Epithelial cell of prostate (primary cell): ENCODE measurements around the gene MICAL2.
A peak's percentile ranks its signal among the peaks of the same experiment; 100 is the strongest.

Source experiments
- DNase-seq: peaks from one replicate; pipeline ENCODE4 v3.0.0-alpha.2; 2011; ENCODE audit warnings: low read depth, low spot score
- H3K27ac ChIP-seq: fragments of 450-650 bp; 2 replicates; pipeline ENCODE4 v1.5.1; 2017; ENCODE audit warnings: mild to moderate bottlenecking

The MICAL2 gene

DNA sequence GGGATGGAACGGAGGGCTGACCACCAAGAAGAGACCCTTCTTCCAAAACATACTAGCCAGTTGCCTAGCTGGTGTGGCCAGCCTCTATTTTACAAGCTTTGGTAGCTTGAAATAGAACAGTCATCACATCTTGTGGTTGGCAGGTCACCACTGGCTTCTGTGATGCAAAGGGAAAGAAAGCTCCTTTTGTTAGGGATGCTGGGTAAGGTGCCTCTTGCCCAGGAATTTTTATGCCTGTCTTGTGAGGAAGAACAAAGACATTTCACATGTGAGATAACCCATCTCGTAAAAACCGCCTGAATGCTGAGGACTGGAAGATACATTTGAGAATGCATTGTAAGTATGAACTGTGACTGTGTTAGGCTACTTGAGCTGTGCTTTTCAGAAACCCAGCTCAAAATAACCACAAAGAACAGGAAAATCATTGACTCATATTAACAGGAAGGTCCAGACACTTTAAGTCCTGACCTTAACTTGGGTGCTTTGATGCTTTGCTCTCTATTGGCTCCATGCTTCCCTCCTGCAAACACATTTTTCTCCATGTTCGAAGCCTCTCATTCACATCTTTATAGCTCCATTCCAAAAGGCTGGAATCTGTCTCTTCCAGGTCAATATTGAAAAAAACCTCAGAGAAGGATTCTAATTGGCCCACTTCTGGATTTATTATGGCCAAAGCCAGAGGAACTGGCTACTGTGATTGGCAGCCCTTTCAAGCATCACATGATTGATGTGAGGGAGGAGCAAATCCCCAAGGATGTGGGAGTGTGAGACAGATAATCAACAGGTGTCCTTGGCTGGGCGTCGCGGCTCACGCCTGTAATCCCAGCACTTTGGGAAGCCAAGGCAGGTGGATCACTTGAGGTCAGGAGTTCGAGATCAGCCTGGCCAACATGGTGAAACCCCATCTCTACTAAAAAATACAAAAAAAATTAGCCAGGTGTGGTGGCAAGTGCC lies 53.9 kb downstream of the MICAL2 start:
- peak; percentile 95 for DNase-seq
- H3K27ac ChIP-seq, result peak overlapping the region; percentile 100

DNA sequence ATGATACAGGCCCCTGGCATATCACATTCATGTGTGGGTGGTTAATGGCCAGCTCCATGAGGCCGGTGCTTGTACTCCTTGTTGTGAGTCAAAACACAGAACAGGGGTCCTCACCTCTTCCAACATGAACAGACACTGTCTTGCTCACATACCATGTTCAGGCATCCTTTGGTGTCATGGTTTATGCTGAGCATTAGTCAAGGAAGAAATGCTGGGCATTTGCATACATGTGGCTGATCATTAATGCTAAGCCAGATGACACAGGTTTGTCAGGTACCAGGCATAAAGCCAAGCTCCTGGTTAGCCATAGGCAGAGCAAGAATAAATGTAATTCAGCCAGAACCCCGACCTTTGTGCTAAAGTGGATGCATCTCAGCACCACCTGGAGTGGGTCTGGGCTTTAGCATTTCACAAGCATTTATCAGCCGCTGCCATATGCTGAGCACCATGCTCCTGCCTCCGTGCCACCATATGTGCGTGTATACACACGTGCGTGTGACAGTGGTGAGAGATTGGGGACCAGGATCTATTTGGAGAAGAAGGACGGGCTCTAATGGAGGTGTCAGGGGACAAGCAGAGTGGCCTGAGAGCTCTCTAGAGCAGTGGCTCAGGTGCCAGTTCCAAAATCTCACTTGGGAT lies 55.0 kb downstream of the MICAL2 start:
- no peak for DNase-seq
- peak overlapping the region; percentile 100 for H3K27ac ChIP-seq

DNA sequence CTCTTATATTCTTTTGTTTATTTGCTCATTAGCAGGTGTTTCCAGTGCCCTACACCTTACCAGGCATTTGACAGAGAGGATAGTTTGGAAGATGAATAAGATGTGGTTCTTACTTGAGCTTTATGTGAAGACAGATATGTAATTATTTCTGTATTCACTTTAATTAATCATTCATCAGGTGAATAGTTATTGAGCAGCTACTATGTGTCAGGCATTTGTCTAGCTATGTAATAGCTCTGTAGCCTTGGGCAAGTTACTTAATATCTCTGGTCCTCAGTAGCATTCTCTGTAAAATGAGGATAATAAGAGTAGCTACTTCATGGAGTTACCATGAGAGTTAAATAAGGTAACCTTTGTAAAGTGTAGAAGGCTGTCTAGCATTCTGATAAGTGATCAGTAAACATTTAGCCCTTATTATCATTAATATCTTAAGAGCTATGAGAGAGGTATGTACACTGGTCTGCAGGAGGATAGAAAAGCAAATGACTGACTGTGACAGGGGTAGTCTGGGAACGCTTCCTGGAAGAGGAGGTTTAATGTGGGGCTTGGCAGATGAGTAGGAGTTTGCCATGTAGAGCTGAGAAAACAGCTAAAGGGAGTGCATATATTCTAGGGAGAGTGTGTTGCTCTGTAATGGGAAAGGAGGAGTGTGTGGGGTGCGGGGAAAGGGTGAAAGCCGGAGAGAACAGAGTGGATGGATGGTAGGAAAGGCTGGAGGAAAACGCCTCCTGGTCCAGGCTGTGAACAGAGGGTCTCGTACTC lies 56.1 kb downstream of the MICAL2 start:
- no peak for DNase-seq
- peak overlapping the region; percentile 100 for H3K27ac ChIP-seq

DNA sequence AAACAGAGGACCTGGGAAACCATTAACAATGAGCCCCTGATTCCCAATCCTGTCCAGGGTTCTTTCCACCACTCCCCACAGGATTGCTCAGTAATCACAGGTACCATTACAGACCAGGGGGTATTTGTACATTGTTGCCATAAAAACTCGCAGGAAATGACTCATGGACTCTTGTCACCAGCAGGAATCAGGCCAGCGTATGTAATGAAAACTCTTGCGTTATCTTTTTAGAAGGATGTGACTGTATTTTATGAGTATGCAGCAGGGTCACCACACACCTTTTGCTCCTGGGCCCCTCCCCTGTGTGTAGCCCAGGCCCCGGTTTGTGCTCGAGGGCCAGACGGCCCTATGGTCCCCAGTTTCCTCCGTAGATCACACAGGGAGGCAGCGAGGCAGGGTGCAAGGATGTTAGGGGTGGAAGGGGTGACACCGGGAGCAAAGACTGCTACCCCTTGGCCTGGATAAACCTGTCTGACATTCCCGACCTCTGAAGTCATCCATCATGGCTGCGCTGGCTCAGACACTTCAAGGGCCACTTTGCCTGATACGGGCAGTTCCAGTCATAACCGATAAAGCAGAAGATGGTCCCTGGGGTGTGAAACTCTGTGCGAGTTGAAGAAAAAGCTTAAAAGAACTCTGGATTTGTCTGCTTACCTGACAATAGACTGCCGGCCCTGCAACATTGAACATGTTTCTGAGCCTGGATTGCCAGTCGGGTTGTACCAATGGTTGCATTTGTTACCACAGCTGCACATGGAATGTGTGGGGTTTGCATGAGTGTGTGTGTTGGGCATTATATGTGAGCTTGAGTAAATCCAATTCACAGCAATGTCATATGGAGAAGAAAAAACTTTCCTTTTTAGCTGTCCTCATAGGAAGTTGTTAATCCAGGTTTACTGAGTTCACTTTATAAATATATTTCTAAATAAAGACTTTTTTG lies 56.9 kb downstream of the MICAL2 start:
- peak; percentile 92 for DNase-seq
- peak overlapping the region; percentile 100 for H3K27ac ChIP-seq

DNA sequence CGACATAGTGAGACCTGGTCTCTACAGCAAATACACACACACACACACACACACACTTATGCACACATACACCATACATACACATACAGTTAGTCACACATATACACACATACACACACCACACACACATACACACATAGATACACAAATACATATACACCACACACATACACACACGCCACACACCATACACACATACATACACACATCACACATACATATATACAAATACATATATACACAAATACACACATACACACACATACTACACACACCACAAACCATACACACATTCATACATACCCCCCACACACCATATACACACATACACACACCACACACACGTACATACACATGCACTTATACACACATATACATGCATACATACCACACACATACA lies 57.7 kb downstream of the MICAL2 start:
- no peak for DNase-seq
- H3K27ac ChIP-seq, result peak overlapping the region; percentile 100

DNA sequence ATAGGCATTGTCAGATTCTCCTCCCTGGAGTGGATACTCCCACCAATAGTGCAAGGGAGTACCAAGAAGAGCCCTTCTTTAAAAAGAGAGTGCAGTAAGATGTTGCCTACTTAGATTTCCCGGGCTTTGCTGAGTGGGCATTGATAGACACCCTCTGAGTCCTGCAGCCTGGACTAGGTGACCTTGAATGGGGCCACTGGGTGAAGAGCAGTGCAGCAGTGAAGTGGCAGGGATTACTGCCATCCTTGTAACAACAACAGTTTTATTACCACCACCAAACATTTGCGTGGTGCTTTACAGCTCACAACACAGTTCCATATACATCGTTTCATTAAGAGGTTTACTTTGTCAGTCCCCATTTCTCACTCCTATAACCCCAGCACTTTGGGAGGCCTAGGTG lies 59.4 kb downstream of the MICAL2 start:
- DNase-seq, result no peak
- H3K27ac ChIP-seq, result peak overlapping the region; percentile 100

DNA sequence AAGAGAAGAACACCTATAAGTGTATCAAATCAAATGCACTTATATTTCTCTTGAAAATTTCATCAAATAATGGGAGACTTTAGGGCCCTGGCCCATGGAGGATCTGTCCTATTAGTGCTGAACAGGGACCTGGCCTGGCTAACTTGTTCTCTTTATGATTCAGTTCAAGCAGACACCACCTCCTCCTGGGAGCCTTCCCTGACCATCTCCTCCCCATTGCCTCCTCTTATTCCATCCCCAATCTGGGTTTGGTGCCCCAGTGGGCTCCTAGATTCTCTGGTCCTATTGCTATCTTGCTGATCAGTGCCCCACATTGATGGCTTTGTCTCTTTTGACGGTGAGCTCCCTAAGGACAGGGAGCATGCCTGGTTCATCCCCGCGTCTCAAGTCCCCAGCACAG lies 60.1 kb downstream of the MICAL2 start:
- H3K27ac ChIP-seq, result peak overlapping the region; percentile 100
- no peak for DNase-seq

DNA sequence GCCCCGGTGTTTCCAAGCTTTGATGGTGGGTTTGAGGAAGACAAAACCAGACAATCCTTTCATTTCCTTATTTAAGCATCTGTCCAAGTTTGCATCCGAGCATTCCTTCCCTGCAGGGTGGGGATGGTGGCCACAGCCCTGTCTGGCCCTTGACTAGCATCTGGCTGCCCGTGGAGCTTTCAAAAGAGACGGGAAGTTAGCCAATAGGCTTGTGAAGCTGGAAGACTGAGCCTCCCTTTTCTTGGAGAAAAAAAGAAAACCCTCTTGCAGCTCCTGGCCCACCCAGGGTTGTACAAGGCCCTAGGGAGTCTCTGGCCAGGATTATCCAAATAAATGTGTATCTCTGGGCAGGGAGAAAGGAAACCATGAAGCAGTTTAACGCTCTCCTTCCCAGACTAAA lies 60.6 kb downstream of the MICAL2 start:
- DNase-seq, result no peak
- H3K27ac ChIP-seq, result peak overlapping the region; percentile 100

DNA sequence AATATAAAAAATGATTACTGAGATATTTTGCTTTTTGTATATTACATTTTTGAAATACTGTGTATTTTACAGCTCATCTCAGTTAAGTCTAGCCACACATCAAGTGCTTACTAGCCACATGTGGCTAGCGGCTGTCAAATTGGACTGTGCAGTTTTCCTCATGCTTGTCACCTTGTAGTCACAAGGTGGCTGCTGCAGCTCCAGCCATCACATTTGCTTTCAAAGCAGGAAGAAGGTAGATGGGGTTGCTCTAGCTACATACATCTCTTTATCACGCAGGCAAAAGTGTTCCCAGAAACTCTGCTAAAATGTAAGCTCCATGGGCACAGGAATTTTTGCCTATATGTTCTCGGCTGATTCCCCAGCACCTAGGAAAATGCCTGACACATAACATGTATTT lies 61.5 kb downstream of the MICAL2 start:
- H3K27ac ChIP-seq, result peak overlapping the region; percentile 100

DNA sequence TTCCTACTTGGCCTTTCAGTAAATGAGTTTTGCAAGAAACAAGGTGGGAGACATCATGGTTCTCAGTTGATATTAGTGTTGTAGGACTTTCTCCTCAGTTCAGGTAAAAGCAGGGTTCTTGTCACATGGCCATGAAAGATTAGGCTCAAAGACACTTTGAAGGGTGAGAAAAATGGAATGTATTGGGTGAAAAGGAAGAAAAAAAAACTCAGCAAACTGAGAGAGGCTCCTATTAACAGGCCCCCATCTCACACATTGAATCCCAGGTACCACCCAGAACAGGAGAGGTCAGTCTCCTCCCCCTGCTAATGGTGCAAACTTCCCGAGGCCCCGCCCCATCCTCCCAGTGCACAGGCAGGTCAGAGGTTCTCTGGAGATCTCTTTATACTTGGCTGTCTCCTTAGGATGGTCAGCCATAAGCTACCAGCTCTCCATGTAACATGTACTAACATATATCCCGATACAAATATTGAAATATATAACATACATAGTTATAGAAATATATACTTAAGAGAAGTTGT lies 62.2 kb downstream of the MICAL2 start:
- H3K27ac ChIP-seq, result peak overlapping the region; percentile 100
- no peak for DNase-seq

More for the DNA sequence above, 61.5 kb downstream of the MICAL2 start:
- DNase-seq, result no peak

DNA sequence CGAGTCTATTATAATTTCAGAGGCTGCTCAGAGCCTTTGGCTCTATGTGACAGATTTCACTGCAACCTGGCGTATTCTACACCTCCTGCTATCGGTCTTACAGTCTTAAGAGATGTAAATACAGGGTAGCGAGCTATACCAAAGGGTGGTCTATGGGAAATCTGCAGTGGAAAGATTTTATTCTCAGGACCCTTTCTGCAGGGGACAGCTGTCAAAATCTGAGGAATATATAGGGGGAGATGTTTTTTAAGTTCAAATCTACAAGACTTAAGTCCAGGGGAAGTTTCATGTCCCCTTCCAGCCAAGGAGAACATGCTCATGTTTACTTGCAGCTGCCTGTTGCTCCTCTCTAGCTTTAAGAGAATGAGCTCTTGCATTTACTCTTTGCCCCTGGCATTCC lies 62.7 kb downstream of the MICAL2 start:
- no peak for DNase-seq
- H3K27ac ChIP-seq, result peak overlapping the region; percentile 100

DNA sequence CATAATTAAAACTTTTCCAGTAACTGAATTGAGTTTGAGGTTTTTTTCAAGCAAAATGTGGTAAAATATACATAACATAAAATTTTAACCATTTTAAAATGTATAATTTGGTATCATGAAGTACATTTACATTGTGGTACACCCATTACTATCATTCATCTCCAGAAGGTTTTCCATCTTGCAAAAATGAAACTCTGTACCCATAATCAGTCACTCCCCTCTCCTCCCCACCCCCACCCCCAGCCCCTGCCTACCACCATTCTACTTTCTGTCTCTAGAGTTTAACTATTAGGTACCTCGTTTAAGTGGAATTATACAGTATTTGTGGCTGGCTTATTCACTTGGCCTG lies 63.7 kb downstream of the MICAL2 start:
- DNase-seq, result no peak
- H3K27ac ChIP-seq, result peak overlapping the region; percentile 100

DNA sequence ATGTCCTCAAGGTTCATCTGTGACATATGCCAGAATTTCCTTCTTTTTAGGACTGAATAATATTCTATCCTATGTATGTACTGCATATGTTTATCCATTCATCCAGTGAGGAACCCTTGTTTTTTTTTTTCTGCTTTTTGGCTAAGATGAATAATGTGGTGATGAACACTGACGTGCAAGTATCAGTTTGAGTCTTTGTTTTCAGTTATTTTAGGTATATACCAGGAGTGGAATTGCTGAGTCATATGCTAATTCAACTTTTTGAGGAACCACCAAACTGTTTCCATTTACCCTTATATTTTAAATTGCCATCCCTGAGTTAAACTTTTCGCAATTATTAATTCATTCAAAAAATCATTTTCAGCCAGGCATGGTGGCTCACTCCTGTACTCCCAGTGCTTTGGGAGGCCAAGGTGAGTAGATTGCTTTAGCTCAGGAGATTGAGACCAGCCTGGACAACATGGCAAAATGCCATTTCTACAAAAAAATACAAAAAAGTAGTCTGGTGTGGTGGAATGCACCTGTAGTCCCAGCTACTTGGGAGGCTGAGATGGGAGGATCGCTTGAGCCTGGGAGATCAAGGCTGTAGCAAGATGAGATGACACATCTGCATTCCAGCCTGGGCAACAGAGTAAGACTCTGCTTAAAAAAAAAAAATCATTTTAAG lies 64.2 kb downstream of the MICAL2 start:
- H3K27ac ChIP-seq, result peak overlapping the region; percentile 100
- DNase-seq, result no peak

DNA sequence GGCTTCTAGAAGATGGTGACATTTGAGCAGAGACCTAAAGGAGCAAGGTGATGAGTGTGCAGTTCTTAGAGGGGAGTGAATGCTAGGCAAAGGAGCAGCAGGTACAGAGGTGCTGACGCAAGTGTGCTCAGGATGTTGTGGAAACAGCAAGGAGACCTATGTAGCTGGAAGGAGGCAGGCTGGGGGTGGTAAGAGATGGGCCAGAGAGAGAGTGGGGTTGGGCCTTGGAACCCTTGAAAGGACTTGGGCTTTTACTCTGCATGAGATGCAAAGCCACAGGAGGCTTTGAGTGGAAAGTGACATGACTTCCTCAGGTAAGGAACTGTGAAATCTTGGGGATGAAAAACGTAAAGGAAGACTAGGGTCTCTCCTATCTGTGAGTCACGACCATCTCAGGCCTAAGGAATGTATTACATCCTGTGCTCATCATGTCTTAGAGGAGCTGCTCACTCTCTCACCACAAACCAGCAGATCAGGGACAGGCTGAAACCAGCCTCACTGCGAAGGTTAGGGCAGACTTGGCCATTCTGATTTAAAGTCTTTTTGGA lies 65.4 kb downstream of the MICAL2 start:
- DNase-seq, result peak; percentile 90
- peak overlapping the region; percentile 100 for H3K27ac ChIP-seq

DNA sequence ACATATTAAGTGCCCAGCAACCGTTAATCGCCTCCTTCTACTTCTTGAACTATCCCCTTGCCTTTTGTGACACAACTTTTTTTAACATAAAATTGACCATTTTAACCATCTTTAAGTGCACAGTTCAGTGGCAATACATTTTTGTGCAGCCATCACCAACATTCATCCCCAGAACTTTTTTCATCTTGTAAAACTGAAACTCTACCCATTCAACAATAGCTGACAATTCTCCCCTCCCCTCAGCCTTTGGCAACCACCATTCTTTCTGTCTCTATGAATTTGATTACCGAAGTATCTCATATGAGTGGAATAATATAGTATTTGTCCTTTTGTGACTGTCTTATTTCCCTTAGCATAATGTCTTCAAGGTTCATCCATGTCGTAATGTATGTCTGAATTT lies 66.0 kb downstream of the MICAL2 start:
- H3K27ac ChIP-seq, result peak overlapping the region; percentile 100

DNA sequence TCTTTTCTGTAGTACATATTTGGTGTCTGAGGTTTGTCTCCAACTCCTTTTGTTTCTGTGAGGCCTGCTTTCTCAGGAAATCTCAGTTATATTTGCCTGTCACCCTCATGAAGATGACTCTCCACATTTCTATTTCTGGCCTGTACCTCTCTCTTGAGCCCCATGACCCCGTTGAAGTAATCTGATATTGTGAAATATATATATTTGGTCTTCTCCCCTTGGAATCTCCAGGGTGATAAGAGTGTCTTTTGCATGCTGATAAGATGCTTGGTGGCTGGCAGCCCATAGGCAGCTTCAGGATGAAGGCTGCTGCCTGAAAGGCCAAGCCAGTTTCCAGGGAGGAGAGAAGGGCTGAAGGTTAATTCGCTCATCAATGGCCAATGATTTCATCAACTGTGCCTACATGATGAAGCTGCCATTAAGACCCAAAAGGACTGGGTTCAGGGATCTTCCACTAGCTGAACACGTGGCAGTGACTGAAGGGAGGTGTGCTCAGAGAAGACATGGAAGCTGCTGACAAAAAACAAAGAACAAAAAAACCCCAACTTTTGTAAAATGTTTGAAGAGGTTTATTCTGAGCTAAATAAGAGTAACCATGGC lies 67.4 kb downstream of the MICAL2 start:
- peak overlapping the region; percentile 100 for H3K27ac ChIP-seq
- no peak for DNase-seq

More for the DNA sequence above, 66.0 kb downstream of the MICAL2 start:
- no peak for DNase-seq

DNA sequence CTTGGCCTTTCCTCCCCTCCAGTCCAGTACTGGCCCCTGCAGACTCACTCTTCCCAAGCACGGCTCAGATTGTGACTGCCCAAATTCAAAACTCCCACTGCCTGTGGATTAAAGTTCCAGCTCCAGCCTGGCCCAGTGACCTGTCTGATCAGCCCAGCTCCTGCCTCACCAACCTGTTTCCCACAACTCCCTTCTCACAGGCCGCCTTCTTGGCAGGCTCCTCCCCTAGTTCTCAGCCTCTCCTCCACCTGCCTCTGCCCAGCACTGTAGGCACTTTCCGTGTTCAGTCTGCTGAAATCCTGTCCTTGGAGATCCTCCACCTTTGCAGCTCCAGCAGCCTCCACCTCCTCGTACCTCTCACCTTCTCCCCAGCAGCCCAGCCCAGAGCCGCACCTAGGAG lies 68.6 kb downstream of the MICAL2 start:
- DNase-seq, result no peak
- peak overlapping the region; percentile 100 for H3K27ac ChIP-seq

DNA sequence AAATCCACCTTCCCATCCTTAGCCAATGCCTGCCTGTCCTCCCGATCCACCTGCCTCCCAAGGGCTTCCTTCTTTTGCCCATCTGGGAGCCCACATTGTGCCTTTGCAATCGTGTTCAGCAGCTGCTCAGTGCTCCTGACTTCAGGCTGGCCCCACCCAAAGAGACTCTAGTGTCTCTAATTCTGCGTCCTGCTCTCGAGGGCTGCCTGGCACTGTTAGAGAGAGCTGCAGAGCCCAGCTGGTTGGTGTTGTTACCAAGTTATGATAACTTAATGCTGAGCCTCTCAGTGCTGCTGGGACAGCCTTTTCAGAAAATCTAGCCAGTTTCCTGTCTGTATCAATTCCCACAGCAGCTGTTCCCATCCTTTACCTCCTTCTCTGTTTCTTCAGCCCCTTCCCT lies 69.1 kb downstream of the MICAL2 start:
- DNase-seq, result no peak
- H3K27ac ChIP-seq, result peak overlapping the region; percentile 100
